Measurements from ENCODE around the gene ADAM12. TPM values are rescaled to one million over a fixed set of nuclear protein-coding genes. Genes with fewer than 3 reads are reported as not detected.

The ADAM12 gene
- total and polyA plus RNA-seq, 12 donors, result 0.08 to 3.9 (median 0.53) TPM

DNA sequence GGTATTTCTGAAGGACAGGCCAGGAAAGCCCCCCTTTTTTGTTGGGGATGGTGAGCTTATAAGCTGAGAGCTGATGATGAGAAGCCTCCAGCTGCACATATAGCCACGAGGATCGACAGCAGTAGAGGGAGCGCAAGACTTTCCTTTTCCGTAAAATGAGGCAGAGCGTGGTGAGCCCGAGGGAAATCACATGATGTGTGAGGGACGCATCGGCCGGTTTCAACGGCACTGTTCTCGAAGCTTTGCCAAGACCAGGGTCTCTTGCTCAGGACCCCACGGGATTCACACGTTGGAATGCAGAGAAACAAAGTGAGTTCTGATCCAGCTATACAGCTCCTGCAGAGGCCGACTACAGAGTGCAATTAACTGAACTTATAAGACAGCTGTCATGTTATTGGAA is 55.7 kb downstream of the ADAM12 start:
- no peaks in the 10 kb centered on the region for H3K4me1 ChIP-seq (replicated peaks in 1 of 2)
- intact Hi-C loops (cut with DNase I), result no loop called here
- H3K36me3 ChIP-seq (replicated peaks in 1 of 2), result no peaks in the 10 kb centered on the region
- TF ChIP-seq, protein P1, sequence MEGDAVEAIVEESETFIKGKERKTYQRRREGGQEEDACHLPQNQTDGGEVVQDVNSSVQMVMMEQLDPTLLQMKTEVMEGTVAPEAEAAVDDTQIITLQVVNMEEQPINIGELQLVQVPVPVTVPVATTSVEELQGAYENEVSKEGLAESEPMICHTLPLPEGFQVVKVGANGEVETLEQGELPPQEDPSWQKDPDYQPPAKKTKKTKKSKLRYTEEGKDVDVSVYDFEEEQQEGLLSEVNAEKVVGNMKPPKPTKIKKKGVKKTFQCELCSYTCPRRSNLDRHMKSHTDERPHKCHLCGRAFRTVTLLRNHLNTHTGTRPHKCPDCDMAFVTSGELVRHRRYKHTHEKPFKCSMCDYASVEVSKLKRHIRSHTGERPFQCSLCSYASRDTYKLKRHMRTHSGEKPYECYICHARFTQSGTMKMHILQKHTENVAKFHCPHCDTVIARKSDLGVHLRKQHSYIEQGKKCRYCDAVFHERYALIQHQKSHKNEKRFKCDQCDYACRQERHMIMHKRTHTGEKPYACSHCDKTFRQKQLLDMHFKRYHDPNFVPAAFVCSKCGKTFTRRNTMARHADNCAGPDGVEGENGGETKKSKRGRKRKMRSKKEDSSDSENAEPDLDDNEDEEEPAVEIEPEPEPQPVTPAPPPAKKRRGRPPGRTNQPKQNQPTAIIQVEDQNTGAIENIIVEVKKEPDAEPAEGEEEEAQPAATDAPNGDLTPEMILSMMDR (IDR thresholded peaks at IDR 0.05), result no peak
- TF ChIP-seq POLR2A (IDR thresholded peaks at IDR 0.05), result no peak
- no peaks in the 10 kb centered on the region for H3K27me3 ChIP-seq
- WGBS, 4 donors, result 83 to 93% (median 90%) methylated on average over 14 of the region's 14 CpGs
- H3K9me3 ChIP-seq (replicated peaks in 1 of 3), result no peaks in the 10 kb centered on the region
- no peak overlapping the region for H3K27ac ChIP-seq
- DNase-seq, result no peak
- H3K4me3 ChIP-seq, result no peak overlapping the region

DNA sequence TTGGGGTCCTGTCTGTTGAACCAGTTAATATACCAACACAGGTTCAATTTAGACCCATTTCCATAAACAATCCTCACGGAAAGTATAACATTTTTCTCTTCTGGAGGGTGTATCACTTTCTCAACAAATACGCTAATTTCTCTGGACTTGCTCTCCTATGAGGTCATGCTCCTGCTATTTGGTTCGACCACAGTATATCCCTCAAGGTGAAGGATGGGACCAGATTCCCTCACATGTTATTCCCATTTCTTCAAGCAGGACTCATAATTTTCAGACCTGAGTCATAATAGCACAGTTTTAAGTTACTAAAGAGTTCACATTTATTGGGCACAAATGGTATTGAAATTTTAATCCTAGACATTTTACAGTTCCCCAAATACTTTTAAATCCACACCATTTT is 57.2 kb downstream of the ADAM12 start:
- Histone ChIP-seq H3K9me3 (replicated peaks in 1 of 3) (no peaks in the 10 kb centered on the region), H3K4me3 (no peak overlapping the region), H3K36me3 (replicated peaks in 1 of 2) (no peaks in the 10 kb centered on the region), H3K4me1 (replicated peaks in 1 of 2) (no peaks in the 10 kb centered on the region), H3K27me3 (no peaks in the 10 kb centered on the region), H3K27ac (no peak overlapping the region)
- no peak for DNase-seq
- 87 to 93% (median 90%) methylated on average over 3 of the region's 3 CpGs for WGBS, 4 donors
- intact Hi-C loops (cut with DNase I), result no loop called here
- TF ChIP-seq, protein P1 (IDR thresholded peaks at IDR 0.05), result no peak
- TF ChIP-seq POLR2A (IDR thresholded peaks at IDR 0.05), result no peak

DNA sequence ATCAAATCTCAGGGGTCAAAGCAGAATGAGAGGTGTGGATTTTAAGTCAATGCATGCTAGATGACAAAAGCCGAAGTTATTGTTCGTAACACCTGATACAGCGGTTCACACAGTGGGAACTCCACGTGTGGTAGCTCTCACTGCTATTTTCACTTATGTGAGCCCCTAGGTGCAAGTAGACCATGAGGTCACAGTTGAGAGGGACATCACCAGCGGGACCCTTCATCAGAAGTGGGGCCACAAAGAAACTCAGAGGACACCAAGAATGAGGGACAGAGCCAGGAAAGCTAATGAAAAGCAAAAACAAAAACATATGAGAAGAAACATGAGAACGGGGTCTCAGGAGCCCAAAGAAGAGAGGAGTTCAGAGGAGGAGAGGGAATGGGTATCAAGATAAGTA is 63.5 kb downstream of the ADAM12 start:
- no peaks in the 10 kb centered on the region for H3K36me3 ChIP-seq (replicated peaks in 1 of 2)
- intact Hi-C loops (cut with DNase I), result no loop called here
- H3K27ac ChIP-seq, result no peak overlapping the region
- no peaks in the 10 kb centered on the region for H3K27me3 ChIP-seq
- no peaks in the 10 kb centered on the region for H3K9me3 ChIP-seq (replicated peaks in 1 of 3)
- H3K4me3 ChIP-seq, result no peak overlapping the region
- TF ChIP-seq, protein P1 (IDR thresholded peaks at IDR 0.05), result no peak
- TF ChIP-seq POLR2A (IDR thresholded peaks at IDR 0.05), result no peak
- DNase-seq, result no peak
- peaks cover 0 to 7% of the 10 kb centered on the region in 2 donors for H3K4me1 ChIP-seq (replicated peaks in 1 of 2)
- WGBS, 4 donors, result 83 to 96% (median 91%) methylated on average over 6 of the region's 6 CpGs

DNA sequence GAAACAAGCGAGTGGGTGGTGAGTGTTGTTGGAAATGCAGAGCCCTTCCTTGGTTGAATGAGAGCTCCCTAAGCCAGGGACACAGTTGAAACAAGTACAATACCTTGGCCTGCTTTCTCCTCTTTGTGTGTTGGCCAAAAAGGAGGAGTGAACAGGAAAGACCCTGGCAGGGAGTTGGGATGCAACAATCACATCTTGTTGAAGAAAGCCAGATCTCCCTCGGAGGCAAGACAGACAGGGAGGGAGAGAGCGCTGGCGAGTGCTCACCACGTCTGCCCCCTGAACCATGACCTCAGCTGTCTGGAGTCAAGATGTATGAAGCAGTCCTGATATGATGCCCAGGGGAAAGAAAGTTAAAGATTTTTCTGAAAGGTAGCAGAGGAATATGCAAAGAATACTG is 66.8 kb downstream of the ADAM12 start:
- WGBS, 4 donors, result 38 to 61% (median 56%) methylated on average over 5 of the region's 5 CpGs
- Histone ChIP-seq H3K27ac (no peak overlapping the region), H3K27me3 (no peaks in the 10 kb centered on the region), H3K4me1 (replicated peaks in 1 of 2) (peaks cover 0 to 7% of the 10 kb centered on the region in 2 donors), H3K9me3 (replicated peaks in 1 of 3) (no peaks in the 10 kb centered on the region), H3K4me3 (no peak overlapping the region), H3K36me3 (replicated peaks in 1 of 2) (no peaks in the 10 kb centered on the region)
- no peak for DNase-seq
- intact Hi-C loops (cut with DNase I), result no loop called here
- no peak for TF ChIP-seq POLR2A (IDR thresholded peaks at IDR 0.05)
- TF ChIP-seq, protein P1 (IDR thresholded peaks at IDR 0.05), result no peak

All from adrenal gland (tissue), 12 donors.